ENCODE data around the gene SURF6.

The SURF6 gene

DNA sequence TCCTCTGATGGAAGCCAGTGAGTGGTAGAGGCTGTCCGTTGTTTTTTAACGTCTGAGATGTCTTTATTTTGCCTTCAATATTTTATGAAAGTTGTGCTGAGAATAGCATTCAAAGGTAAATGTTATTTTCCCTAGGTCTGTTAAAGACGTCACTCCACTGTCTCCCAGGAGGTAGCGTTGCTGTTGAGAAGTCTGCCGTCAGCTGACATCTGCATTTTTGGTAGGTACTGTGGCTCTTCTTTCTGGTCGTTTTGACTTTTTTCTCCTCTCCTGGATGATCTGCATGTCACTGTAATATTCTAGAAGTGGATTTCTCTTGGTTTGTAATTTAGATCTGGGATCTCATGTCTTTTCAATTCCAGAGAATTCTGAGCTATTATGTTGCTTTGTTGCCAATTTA is 26.4 kb downstream of the SURF6 start:
- Histone ChIP-seq H3K4me3 (no peak overlapping the region), H3K27ac (no peak overlapping the region)
- no peak for TF ChIP-seq CTCF (IDR thresholded peaks at IDR 0.05)
- no peak for DNase-seq (ENCODE audit: low spot score)

DNA sequence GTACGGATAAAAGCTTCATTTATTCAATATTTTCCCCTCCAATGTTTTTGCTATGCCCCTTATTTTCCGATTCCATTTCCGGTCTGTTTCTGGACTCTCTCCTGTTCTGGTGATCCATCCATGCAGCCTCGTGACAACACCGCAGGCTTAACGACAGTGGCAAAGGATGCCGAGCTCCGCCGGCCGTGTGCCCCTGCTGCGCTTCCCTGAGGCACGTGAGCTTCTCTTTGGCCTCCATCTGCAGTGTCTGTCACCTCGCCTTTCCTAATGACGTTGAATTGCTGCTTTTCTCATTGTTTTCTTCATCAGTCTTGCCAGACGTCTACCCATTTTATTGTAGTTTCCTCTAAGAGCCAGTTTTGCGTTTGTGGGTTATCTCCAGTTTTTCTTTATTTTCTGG is 28.7 kb downstream of the SURF6 start:
- TF ChIP-seq CTCF (IDR thresholded peaks at IDR 0.05) = no peak
- no peak for DNase-seq (ENCODE audit: low spot score)
- H3K4me3 ChIP-seq = no peak overlapping the region

DNA sequence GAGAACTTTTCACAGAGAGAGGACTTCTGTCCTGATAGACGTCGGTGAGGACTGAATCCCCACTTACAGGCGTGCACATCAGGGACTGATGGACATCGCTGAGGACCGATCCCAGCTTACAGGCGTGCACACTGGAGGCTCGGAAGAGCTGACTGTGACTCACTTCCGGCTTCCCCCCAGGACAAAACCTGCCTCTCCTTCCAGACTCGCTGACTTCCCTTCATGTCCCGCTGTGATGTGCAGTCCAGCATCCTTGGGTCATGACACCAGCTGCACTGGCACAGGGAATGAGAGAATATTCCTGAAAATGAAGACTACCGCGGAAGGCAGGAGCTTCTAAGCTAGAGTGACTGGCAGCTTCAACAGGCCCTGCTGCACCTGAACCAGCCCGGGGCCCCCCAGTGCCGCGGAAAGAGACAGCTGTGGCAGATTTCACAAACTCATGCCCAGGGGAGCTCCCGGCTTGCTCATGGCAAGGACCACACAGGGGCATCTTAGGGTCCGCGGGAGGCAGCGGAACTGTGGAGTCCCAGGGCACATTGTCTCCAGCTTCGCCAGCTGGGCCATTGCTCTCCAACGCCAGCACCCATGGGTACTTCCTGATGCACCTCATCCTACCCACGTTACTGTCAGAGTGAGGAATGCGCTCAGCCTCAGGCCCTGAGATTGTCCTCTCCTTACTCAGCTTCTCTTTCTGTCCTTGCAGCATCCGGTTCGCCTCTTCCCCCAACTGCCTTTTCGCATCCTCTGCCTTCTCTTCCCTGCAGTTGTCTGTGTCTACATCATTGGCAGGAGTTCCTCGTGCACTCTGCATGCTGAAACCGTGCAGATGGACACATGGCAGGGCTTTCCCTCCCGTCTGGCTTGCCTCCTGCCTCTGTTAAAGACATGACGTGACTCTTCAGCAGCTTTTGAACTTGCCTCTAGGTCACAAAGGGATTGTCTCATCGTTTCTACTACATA is 29.5 kb downstream of the SURF6 start:
- TF ChIP-seq CTCF (IDR thresholded peaks at IDR 0.05) = no peak
- no peak overlapping the region for H3K4me3 ChIP-seq
- H3K27ac ChIP-seq = no peak overlapping the region
- DNase-seq (ENCODE audit: low spot score) = no peak

More for the DNA sequence above, 28.7 kb downstream of the SURF6 start:
- H3K27ac ChIP-seq = no peak overlapping the region

GRCh38 chr9:133305731-133306130 is 30.3 kb downstream of the SURF6 start:
- no peak overlapping the region for H3K27ac ChIP-seq
- no peak for DNase-seq (ENCODE audit: low spot score)

GRCh38 chr9:133304477-133305377 is 31.3 kb downstream of the SURF6 start:
- DNase-seq (ENCODE audit: low spot score) = peak; percentile 58
- TF ChIP-seq CTCF (IDR thresholded peaks at IDR 0.05) = no peak
- Histone ChIP-seq H3K27ac (no peak overlapping the region), H3K4me3 (no peak overlapping the region)

More at GRCh38 chr9:133305731-133306130, 30.3 kb downstream of the SURF6 start:
- no peak for TF ChIP-seq CTCF (IDR thresholded peaks at IDR 0.05)
- no peak overlapping the region for H3K4me3 ChIP-seq

DNA sequence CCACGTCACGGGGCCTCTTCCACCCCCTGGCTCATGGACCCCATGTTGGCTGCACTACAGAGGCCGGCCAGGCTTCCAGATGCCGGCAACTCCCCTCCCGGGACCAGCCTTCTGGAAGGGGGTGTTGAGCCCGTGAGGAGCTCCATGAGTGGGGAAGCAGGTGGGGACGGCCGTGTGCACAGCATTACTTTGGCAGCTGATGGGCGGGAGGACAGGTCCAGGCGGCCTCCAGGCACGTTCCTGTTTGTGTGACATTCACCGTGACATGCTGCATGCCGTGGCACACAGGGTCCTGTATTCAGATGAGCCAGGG is 31.9 kb downstream of the SURF6 start:
- Histone ChIP-seq H3K27ac (no peak overlapping the region), H3K4me3 (no peak overlapping the region)
- no peak for DNase-seq (ENCODE audit: low spot score)
- TF ChIP-seq CTCF (IDR thresholded peaks at IDR 0.05) = no peak

Measured in coronary artery (tissue), 2 donors.